Measurements from ENCODE around the gene RBBP6.
"Not testable (repeated sequence)": the region's sequence is repeated elsewhere in the genome, so short reads cannot be mapped to it uniquely, and the experiment has no call there.

RBBP6 gene

GRCh38 chr16:24553983-24554382 is 14.6 kb downstream of the RBBP6 start:
- H3K4me3 ChIP-seq (ENCODE audit: low read depth, low read length) = no peak overlapping the region
- DNase-seq (ENCODE audit: low read depth) = no peak

GRCh38 chr16:24555346-24555872 is 16.0 kb downstream of the RBBP6 start:
- no peak for DNase-seq (ENCODE audit: low read depth)
- no peak overlapping the region for H3K4me3 ChIP-seq (ENCODE audit: low read depth, low read length)

- H3K4me3 ChIP-seq (ENCODE audit: low read depth, low read length) = no peak overlapping the region
- DNase-seq (ENCODE audit: low read depth) = no peak
These were observed 23.4 kb downstream of the RBBP6 start for GRCh38 chr16:24562811-24563210.

- H3K4me3 ChIP-seq (ENCODE audit: low read depth, low read length) = no peak overlapping the region
- DNase-seq (ENCODE audit: low read depth) = no peak
These were observed 29.0 kb downstream of the RBBP6 start for GRCh38 chr16:24568392-24568791.

GRCh38 chr16:24571096-24571495 is 31.7 kb downstream of the RBBP6 start:
- no peak for DNase-seq (ENCODE audit: low read depth)

GRCh38 chr16:24572069-24572468 is 32.7 kb downstream of the RBBP6 start:
- no peak overlapping the region for H3K4me3 ChIP-seq (ENCODE audit: low read depth, low read length)
- no peak for DNase-seq (ENCODE audit: low read depth)

More at GRCh38 chr16:24571096-24571495, 31.7 kb downstream of the RBBP6 start:
- H3K4me3 ChIP-seq (ENCODE audit: low read depth, low read length) = no peak overlapping the region

- no peak overlapping the region for H3K4me3 ChIP-seq (ENCODE audit: low read depth, low read length)
- no peak for DNase-seq (ENCODE audit: low read depth)
These were observed 33.8 kb downstream of the RBBP6 start for GRCh38 chr16:24573141-24573540.

- H3K4me3 ChIP-seq (ENCODE audit: low read depth, low read length); DNase-seq (ENCODE audit: low read depth): not testable (repeated sequence)
These were observed 35.4 kb downstream of the RBBP6 start for GRCh38 chr16:24574515-24575485.

GRCh38 chr16:24575791-24576190 is 36.4 kb downstream of the RBBP6 start:
- H3K4me3 ChIP-seq (ENCODE audit: low read depth, low read length); DNase-seq (ENCODE audit: low read depth): not testable (repeated sequence)

GRCh38 chr16:24577167-24577566 is 37.8 kb downstream of the RBBP6 start:
- no peak overlapping the region for H3K4me3 ChIP-seq (ENCODE audit: low read depth, low read length)
- no peak for DNase-seq (ENCODE audit: low read depth)

GRCh38 chr16:24580665-24581064 is 41.3 kb downstream of the RBBP6 start:
- peak; percentile 4 for DNase-seq (ENCODE audit: low read depth)
- H3K4me3 ChIP-seq (ENCODE audit: low read depth, low read length) = no peak overlapping the region

GRCh38 chr16:24583494-24583893 is 44.1 kb downstream of the RBBP6 start:
- no peak for DNase-seq (ENCODE audit: low read depth)
- H3K4me3 ChIP-seq (ENCODE audit: low read depth, low read length) = no peak overlapping the region

GRCh38 chr16:24589997-24590396 is 50.6 kb downstream of the RBBP6 start:
- DNase-seq (ENCODE audit: low read depth) = no peak
- no peak overlapping the region for H3K4me3 ChIP-seq (ENCODE audit: low read depth, low read length)

GRCh38 chr16:24598777-24599437 is 59.5 kb downstream of the RBBP6 start:
- no peak for DNase-seq (ENCODE audit: low read depth)
- H3K4me3 ChIP-seq (ENCODE audit: low read depth, low read length) = no peak overlapping the region

- peak overlapping the region; percentile 22 for H3K4me3 ChIP-seq (ENCODE audit: low read depth, low read length)
- DNase-seq (ENCODE audit: low read depth) = no peak
These were observed 70.0 kb downstream of the RBBP6 start for GRCh38 chr16:24609417-24609739.

- DNase-seq (ENCODE audit: low read depth) = no peak
- peak overlapping the region; percentile 22 for H3K4me3 ChIP-seq (ENCODE audit: low read depth, low read length)
These were observed 70.5 kb downstream of the RBBP6 start for GRCh38 chr16:24609740-24610415.

GRCh38 chr16:24610416-24610755 is 71.0 kb downstream of the RBBP6 start:
- no peak for DNase-seq (ENCODE audit: low read depth)
- peak overlapping the region; percentile 18 for H3K4me3 ChIP-seq (ENCODE audit: low read depth, low read length)

GRCh38 chr16:24611310-24611709 is 71.9 kb downstream of the RBBP6 start:
- DNase-seq (ENCODE audit: low read depth) = no peak
- no peak overlapping the region for H3K4me3 ChIP-seq (ENCODE audit: low read depth, low read length)

- no peak for DNase-seq (ENCODE audit: low read depth)
- no peak overlapping the region for H3K4me3 ChIP-seq (ENCODE audit: low read depth, low read length)
These were observed 73.3 kb downstream of the RBBP6 start for GRCh38 chr16:24612656-24613055.

GRCh38 chr16:24613267-24613666 is 73.9 kb downstream of the RBBP6 start:
- not testable (repeated sequence) for DNase-seq (ENCODE audit: low read depth); H3K4me3 ChIP-seq (ENCODE audit: low read depth, low read length)
